Caco-2 (cell line): ENCODE measurements around the gene HNRNPU. TPM values are rescaled to one million over a fixed set of nuclear protein-coding genes. Genes with fewer than 3 reads are reported as not detected.

Experiments
- BruUV-seq: library from RNA; stranded (reverse); fragments of 400-500 nt; replicated peaks from 2 replicates; lab custom pipeline; 2021; lab: Mats Ljungman, UMichigan
- CTCF ChIA-PET: fragments of 300-600 bp; sonication (Branson Sonifier 250); formaldehyde crosslinking; loops from one replicate; lab custom pipeline; 2022; ENCODE audit warnings: antibody characterized with exemption; lab: Charles Lee
- POLR2A ChIA-PET: fragments of 300-600 bp; sonication (Branson Sonifier 250); formaldehyde crosslinking; loops from one replicate; lab custom pipeline; 2022; ENCODE audit warnings: antibody characterized with exemption; lab: Charles Lee
- DNase-seq, 2 experiments: peaks; one replicate each; pipeline versions ENCODE4 v3.0.0 to v3.0.0-alpha.2; 2020 to 2022
- H3K27me3 ChIP-seq: replicated peaks from 2 replicates; pipeline ENCODE4 v1.6.0; 2011; ENCODE audit warnings: low read length; ENCODE audit not compliant: control insufficient read depth, insufficient read depth
- H3K36me3 ChIP-seq: 2 replicates; pipeline ENCODE4 v1.5.1; 2011; ENCODE audit warnings: low read length; ENCODE audit not compliant: control insufficient read depth, insufficient read depth
- H3K4me1 ChIP-seq: fragments of 250-450 bp; sonication (Bioruptor Pico); 2 replicates; pipeline ENCODE4 v1.5.1; 2020; ENCODE audit warnings: mild to moderate bottlenecking
- H3K4me3 ChIP-seq: 2 replicates; pipeline ENCODE4 v1.5.1; 2011; ENCODE audit warnings: low read depth, mild to moderate bottlenecking, control low read depth, low read length
- H3K9me3 ChIP-seq: fragments of 250-450 bp; sonication (Bioruptor Pico); 2 replicates; pipeline ENCODE4 v1.5.1; 2020; ENCODE audit warnings: mild to moderate bottlenecking, moderate library complexity
- H3K27ac Mint-ChIP-seq: one replicate; pipeline ENCODE4 v1.8.0; 2022; ENCODE audit warnings: mixed read lengths; ENCODE audit not compliant: unreplicated experiment
- H3K27me3 Mint-ChIP-seq: one replicate; pipeline ENCODE4 v1.8.0; 2022; ENCODE audit warnings: mixed read lengths; ENCODE audit not compliant: insufficient read depth, unreplicated experiment
- H3K36me3 Mint-ChIP-seq: one replicate; pipeline ENCODE4 v1.8.0; 2022; ENCODE audit warnings: mild to moderate bottlenecking, mixed read lengths; ENCODE audit not compliant: insufficient read depth, unreplicated experiment
- H3K4me1 Mint-ChIP-seq: one replicate; pipeline ENCODE4 v1.8.0; 2022; ENCODE audit warnings: low read depth, mixed read lengths; ENCODE audit not compliant: unreplicated experiment
- H3K4me3 Mint-ChIP-seq: one replicate; pipeline ENCODE4 v1.8.0; 2022; ENCODE audit warnings: mild to moderate bottlenecking, moderate library complexity, mixed read lengths; ENCODE audit not compliant: unreplicated experiment
- H3K9me3 Mint-ChIP-seq: one replicate; pipeline ENCODE4 v1.8.0; 2022; ENCODE audit warnings: mixed read lengths; ENCODE audit not compliant: unreplicated experiment
- CTCF ChIP-seq, 2 experiments: fragments of 200-600 bp in 1 of 2; IDR thresholded peaks; 1 replicate in 1 of 2; 2 replicates in 1 of 2; pipeline versions ENCODE4 v1.5.1 to v1.8.0; 2011 to 2022; ENCODE audit warnings: antibody characterized with exemption in 1 of 2, control low read depth in 1 of 2, inconsistent platforms in 1 of 2, low read depth in 1 of 2, low read length in 1 of 2, mild to moderate bottlenecking in 1 of 2, moderate library complexity in 1 of 2; ENCODE audit not compliant: insufficient read depth in 1 of 2, severe bottlenecking in 1 of 2, unreplicated experiment in 1 of 2
- intact Hi-C: fragments of 100-400 bp; cut with micrococcal nuclease; formaldehyde crosslinking; loops from one replicate; pipeline ENCODE4 v1.10.0; 2022; ENCODE audit not compliant: unreplicated experiment
- total RNA-seq: library from RNA; stranded (reverse); gene quantifications from 2 replicates; pipeline ENCODE4 v1.2.3, GENCODE V29; 2022

HNRNPU gene
- total RNA-seq, 1 experiment from 2014 or later, result 478 TPM

- H3K4me1 ChIP-seq, result peaks cover 29% of the 10 kb centered on the region
- no peak for TF ChIP-seq CTCF (IDR thresholded peaks at IDR 0.05; ENCODE audit: insufficient read depth in 1 of 2, low read depth in 1 of 2, low read length in 1 of 2, severe bottlenecking in 1 of 2, unreplicated experiment in 1 of 2)
- no peak overlapping the region for H3K4me3 ChIP-seq
- Mint-ChIP-seq H3K27ac (no peak overlapping the region), H3K9me3 (no peaks in the 10 kb centered on the region), H3K27me3 (no peaks in the 10 kb centered on the region), H3K4me1 (peaks cover 18% of the 10 kb centered on the region), H3K36me3 (peaks cover 93% of the 10 kb centered on the region), H3K4me3 (no peak overlapping the region)
- DNase-seq, result no peak
- ChIA-PET CTCF (no interaction called here), POLR2A (no interaction called here)
- TSS peak; percentile 7 for BruUV-seq
- no peaks in the 10 kb centered on the region for H3K9me3 ChIP-seq
- H3K36me3 ChIP-seq, result peaks cover 2% of the 10 kb centered on the region; the same call in 1 of the 2 replicates
- intact Hi-C loops, result no loop called here
- H3K27me3 ChIP-seq, result no peaks in the 10 kb centered on the region
These were observed 21.0 kb downstream of the HNRNPU start for GRCh38 chr1:244843148-244843978.

- Mint-ChIP-seq H3K4me1 (peaks cover 28% of the 10 kb centered on the region), H3K27ac (no peak overlapping the region), H3K4me3 (no peak overlapping the region), H3K9me3 (no peaks in the 10 kb centered on the region), H3K36me3 (peaks cover 87% of the 10 kb centered on the region), H3K27me3 (no peaks in the 10 kb centered on the region)
- BruUV-seq, result no TSS peak
- no peaks in the 10 kb centered on the region for H3K9me3 ChIP-seq
- peaks cover 2% of the 10 kb centered on the region for H3K36me3 ChIP-seq
- peaks cover 43% of the 10 kb centered on the region for H3K4me1 ChIP-seq
- no peak for TF ChIP-seq CTCF (IDR thresholded peaks at IDR 0.05; ENCODE audit: insufficient read depth in 1 of 2, low read depth in 1 of 2, low read length in 1 of 2, severe bottlenecking in 1 of 2, unreplicated experiment in 1 of 2)
- intact Hi-C loops, result no loop called here
- ChIA-PET POLR2A (interaction anchor here (0.6 to 1.3 kb wide), 3 partner anchors 9 to 215 kb away, joined by 3 read pairs; no protein-coding TSS in a partner anchor), CTCF (no interaction called here)
- no peak for DNase-seq
- no peaks in the 10 kb centered on the region for H3K27me3 ChIP-seq
- no peak overlapping the region for H3K4me3 ChIP-seq
These were observed 22.9 kb downstream of the HNRNPU start for GRCh38 chr1:244841273-244841927.

- CTCF ChIA-PET, result no interaction called here
- peaks cover 28% of the 10 kb centered on the region for H3K4me1 Mint-ChIP-seq
- intact Hi-C loops, result no loop called here
- H3K27ac Mint-ChIP-seq, result peak overlapping the region; percentile 1
- no peak for TF ChIP-seq CTCF (IDR thresholded peaks at IDR 0.05; ENCODE audit: insufficient read depth in 1 of 2, low read depth in 1 of 2, low read length in 1 of 2, severe bottlenecking in 1 of 2, unreplicated experiment in 1 of 2)
- Histone ChIP-seq H3K27me3 (no peaks in the 10 kb centered on the region), H3K9me3 (no peaks in the 10 kb centered on the region), H3K4me1 (peaks cover 43% of the 10 kb centered on the region), H3K36me3 (peaks cover 2% of the 10 kb centered on the region; the same call in 1 of the 2 replicates), H3K4me3 (no peak overlapping the region)
- BruUV-seq, result no TSS peak
- H3K9me3 Mint-ChIP-seq, result no peaks in the 10 kb centered on the region
- DNase-seq, result no peak
- H3K27me3 Mint-ChIP-seq, result no peaks in the 10 kb centered on the region
- POLR2A ChIA-PET, result interaction anchor here (0.6 to 1.3 kb wide), 2 partner anchors 10 to 216 kb away, joined by 3 read pairs; no protein-coding TSS in a partner anchor
- peaks cover 87% of the 10 kb centered on the region for H3K36me3 Mint-ChIP-seq
- no peak overlapping the region for H3K4me3 Mint-ChIP-seq
These were observed 24.0 kb downstream of the HNRNPU start for GRCh38 chr1:244840219-244840794.
